ENCODE results near the gene METTL22.

METTL22 gene

DNA sequence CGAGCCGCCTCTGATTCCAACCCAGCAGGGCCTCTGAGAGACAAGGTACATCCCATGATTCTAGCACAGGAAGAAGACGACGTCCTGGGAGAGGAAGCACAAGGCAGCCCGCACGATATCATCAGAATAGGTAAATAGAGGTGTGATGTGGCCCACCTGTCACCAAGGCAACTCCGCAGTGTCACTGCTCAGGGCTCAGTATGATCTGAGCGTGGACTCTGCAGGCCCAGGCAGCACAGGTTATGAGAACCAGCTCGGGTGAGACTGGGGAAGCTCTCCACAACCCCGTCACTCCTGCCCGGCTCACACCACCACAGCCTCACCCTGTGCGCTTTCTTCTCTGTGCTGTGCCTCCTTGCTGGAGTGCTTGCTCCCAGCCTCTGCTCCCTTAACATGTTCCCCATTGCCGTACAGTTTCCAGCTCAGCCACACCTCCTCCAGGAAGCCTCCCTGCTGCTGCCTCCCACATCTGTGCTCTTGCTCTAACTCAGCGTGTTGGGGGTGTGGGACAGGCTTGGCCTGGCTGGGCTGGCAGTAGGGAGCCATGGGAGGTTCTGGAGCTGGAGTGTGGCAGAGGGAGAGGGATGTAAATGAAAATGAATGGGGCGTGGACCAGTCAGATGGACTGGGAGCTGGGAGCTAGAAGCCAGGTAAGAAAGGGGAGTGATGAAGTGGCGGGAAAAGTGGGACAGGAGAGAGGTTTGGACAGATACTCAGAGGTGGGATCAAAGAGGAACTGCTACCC is 7.7 kb downstream of the METTL22 start:
- no peaks in the 10 kb centered on the region for H3K27me3 ChIP-seq (replicated peaks; ENCODE audit: control insufficient read depth, insufficient read depth, low read length)
- no peak for DNase-seq (ENCODE audit: extremely low read depth, insufficient read length)
- TF ChIP-seq, protein P1, sequence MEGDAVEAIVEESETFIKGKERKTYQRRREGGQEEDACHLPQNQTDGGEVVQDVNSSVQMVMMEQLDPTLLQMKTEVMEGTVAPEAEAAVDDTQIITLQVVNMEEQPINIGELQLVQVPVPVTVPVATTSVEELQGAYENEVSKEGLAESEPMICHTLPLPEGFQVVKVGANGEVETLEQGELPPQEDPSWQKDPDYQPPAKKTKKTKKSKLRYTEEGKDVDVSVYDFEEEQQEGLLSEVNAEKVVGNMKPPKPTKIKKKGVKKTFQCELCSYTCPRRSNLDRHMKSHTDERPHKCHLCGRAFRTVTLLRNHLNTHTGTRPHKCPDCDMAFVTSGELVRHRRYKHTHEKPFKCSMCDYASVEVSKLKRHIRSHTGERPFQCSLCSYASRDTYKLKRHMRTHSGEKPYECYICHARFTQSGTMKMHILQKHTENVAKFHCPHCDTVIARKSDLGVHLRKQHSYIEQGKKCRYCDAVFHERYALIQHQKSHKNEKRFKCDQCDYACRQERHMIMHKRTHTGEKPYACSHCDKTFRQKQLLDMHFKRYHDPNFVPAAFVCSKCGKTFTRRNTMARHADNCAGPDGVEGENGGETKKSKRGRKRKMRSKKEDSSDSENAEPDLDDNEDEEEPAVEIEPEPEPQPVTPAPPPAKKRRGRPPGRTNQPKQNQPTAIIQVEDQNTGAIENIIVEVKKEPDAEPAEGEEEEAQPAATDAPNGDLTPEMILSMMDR (IDR thresholded peaks at IDR 0.05; ENCODE audit: insufficient read depth, low read length, poor library complexity, severe bottlenecking), result no peak
- H3K4me3 ChIP-seq (replicated peaks; ENCODE audit: low read depth, low read length), result no peak overlapping the region
- peaks cover 33% of the 10 kb centered on the region for H3K36me3 ChIP-seq (ENCODE audit: control insufficient read depth, insufficient read depth, low read length)

DNA sequence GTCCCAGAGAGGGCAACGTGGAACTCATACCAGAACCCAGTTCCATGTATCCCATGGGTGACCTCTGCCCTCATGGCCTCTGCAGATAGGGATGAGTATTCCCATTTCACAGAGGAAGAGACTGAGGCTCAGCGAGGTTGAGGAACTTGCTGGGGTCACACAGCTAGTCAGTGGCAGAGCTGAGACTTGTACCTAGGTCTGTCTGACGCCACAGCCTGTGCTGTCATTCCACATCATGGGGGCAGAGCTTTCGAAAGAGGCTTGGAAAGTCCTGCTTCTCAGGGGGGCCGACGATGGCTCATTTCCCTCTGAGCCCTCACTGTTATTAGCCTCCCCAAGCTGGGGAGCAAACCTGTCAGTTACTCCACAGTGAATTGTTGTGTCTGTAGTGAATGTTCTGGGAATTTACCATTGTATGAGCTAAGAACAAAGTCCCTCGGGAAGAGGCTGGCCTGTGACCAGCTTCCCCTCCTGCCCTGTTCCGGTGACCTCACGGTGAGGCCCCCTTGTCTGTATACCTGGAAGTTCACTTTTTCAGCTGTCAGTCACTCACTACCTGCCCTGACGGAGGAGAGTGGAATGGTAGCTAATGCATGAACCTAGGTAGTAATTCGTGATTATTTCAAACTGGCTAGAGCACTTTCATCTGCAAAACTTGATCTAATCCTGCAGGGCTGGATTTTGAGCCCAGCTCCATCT is 8.9 kb downstream of the METTL22 start:
- Histone ChIP-seq H3K27me3 (replicated peaks; ENCODE audit: control insufficient read depth, insufficient read depth, low read length) (no peaks in the 10 kb centered on the region), H3K4me3 (replicated peaks; ENCODE audit: low read depth, low read length) (no peak overlapping the region), H3K36me3 (ENCODE audit: control insufficient read depth, insufficient read depth, low read length) (peaks cover 37% of the 10 kb centered on the region)
- TF ChIP-seq, protein P1 (IDR thresholded peaks at IDR 0.05; ENCODE audit: insufficient read depth, low read length, poor library complexity, severe bottlenecking), result no peak
- DNase-seq (ENCODE audit: extremely low read depth, insufficient read length), result no peak

DNA sequence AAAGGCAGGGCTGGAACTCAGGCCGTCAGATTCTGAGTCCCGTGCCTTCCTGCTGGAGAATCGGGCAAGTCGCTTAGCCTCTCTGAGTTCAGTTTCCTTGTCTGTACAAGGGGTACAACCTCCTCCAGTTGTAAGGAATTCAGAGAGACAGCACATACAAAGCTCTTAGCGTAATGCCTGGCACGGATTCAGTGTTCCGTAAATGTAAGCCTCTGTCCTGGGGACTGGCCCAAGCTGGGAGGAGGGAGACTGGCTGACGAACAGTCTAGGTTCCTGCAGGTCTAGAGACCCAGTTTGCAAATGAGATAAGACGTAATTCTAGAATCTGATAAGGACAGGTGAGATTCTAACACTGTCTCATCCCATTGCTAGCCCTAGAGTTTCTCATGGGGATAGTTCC is 9.9 kb downstream of the METTL22 start:
- Histone ChIP-seq H3K36me3 (ENCODE audit: control insufficient read depth, insufficient read depth, low read length) (peaks cover 36% of the 10 kb centered on the region), H3K4me3 (replicated peaks; ENCODE audit: low read depth, low read length) (no peak overlapping the region), H3K27me3 (replicated peaks; ENCODE audit: control insufficient read depth, insufficient read depth, low read length) (no peaks in the 10 kb centered on the region)
- TF ChIP-seq, protein P1 (IDR thresholded peaks at IDR 0.05; ENCODE audit: insufficient read depth, low read length, poor library complexity, severe bottlenecking), result no peak
- DNase-seq (ENCODE audit: extremely low read depth, insufficient read length), result no peak

DNA sequence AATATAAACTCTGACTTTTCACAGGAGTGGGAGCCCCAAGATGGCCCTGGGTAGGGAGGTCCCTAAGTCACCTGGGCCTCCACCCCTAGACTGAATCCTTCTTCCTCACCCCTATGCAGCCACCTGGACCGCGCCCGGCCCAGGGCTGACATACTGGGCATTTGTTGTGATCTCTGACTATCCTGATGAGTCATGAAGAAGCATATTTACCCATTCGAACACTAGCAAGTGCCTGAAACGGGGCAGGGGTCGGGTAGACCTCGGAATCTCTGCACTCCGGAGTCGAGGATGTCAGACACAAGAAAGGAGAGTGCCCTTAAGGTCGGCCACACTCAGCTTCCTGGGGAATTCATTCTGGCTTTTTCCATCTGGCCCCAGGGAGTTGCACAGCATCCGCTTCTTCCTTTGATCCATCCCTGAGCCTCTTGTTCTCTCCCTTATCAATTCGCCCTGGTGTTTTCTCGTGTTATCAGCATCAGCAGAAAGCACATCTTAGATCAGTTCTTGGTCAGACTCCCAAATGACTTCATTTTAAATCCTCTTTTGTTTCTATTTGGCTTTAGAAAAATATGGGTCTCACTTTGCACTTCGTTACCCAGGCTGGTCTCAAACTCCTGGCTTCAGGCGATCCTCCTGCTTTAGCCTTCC is 10.4 kb downstream of the METTL22 start:
- no peak for DNase-seq (ENCODE audit: extremely low read depth, insufficient read length)
- H3K4me3 ChIP-seq (replicated peaks; ENCODE audit: low read depth, low read length), result no peak overlapping the region
- H3K27me3 ChIP-seq (replicated peaks; ENCODE audit: control insufficient read depth, insufficient read depth, low read length), result no peaks in the 10 kb centered on the region
- TF ChIP-seq, protein P1 (IDR thresholded peaks at IDR 0.05; ENCODE audit: insufficient read depth, low read length, poor library complexity, severe bottlenecking), result no peak
- H3K36me3 ChIP-seq (ENCODE audit: control insufficient read depth, insufficient read depth, low read length), result peaks cover 34% of the 10 kb centered on the region

DNA sequence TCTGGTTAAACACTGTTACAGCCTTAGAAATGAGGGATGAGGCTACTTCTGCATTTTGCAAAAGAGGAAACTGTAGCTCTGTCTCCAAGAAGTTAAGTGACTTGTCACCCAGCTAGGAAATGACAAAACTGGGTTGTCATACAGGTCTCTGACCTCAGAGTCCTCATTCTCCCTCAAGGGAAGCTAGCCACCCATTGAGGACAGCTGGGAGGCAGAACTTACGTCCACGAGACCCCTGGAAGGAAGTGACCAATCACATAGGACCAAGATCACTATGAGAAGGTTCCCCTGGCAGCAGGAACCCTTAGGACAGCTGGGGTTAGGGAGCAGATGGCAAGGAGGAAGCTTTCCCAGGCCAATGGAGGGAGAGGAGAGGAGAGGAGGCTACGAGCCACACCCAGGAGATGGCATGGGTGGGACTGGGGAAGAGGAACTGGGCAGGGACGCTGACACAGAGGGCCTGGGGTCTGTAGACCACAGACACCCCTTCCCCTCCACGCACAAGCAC is 11.2 kb downstream of the METTL22 start:
- DNase-seq (ENCODE audit: extremely low read depth, insufficient read length), result no peak
- Histone ChIP-seq H3K36me3 (ENCODE audit: control insufficient read depth, insufficient read depth, low read length) (peaks cover 33% of the 10 kb centered on the region), H3K27me3 (replicated peaks; ENCODE audit: control insufficient read depth, insufficient read depth, low read length) (no peaks in the 10 kb centered on the region), H3K4me3 (replicated peaks; ENCODE audit: low read depth, low read length) (no peak overlapping the region)
- TF ChIP-seq, protein P1 (IDR thresholded peaks at IDR 0.05; ENCODE audit: insufficient read depth, low read length, poor library complexity, severe bottlenecking), result no peak

Data from GM06990 (cell line).